ENCODE measurements around the gene SMIM13.

GRCh38 chr6:11044712-11045167 is 48.9 kb upstream of the SMIM13 start:
- TF ChIP-seq CTCF (IDR thresholded peaks at IDR 0.05; ENCODE audit: low read depth, low read length) (no peak), EZH2phosphoT487 (IDR thresholded peaks at IDR 0.05; ENCODE audit: low read depth) (no peak)
